ENCODE data around the gene VMO1.
A peak's percentile ranks its signal among the peaks of the same experiment; 100 is the strongest.
"Not testable (repeated sequence)": the region's sequence is repeated elsewhere in the genome, so short reads cannot be mapped to it uniquely, and the experiment has no call there.

VMO1 gene

GRCh38 chr17:4786106-4786511 is at the start of gene VMO1:
Gene VMO1 (minus strand): TSS chr17:4786364. CDS start chr17:4786352, 12 bp downstream.
- DNase-seq (ENCODE audit: low read depth): no peak

- DNase-seq (ENCODE audit: low read depth): no peak
These were observed 48.5 kb upstream of the VMO1 start for GRCh38 chr17:4834681-4835020.

- DNase-seq (ENCODE audit: low read depth): no peak
These were observed 47.9 kb upstream of the VMO1 start for GRCh38 chr17:4833941-4834680.

GRCh38 chr17:4833178-4833940 is 47.2 kb upstream of the VMO1 start, which contains the start of gene MINK1:
Gene MINK1 (plus strand): TSS chr17:4833340. CDS start chr17:4833584, 244 bp downstream.
- peak; percentile 85 for DNase-seq (ENCODE audit: low read depth)

GRCh38 chr17:4832829-4833177 is 46.6 kb upstream of the VMO1 start:
- DNase-seq (ENCODE audit: low read depth): not testable (repeated sequence)

- DNase-seq (ENCODE audit: low read depth): no peak
These were observed 41.2 kb upstream of the VMO1 start for GRCh38 chr17:4827399-4827798.

GRCh38 chr17:4823373-4824089 is 37.4 kb upstream of the VMO1 start:
- no peak for DNase-seq (ENCODE audit: low read depth)

GRCh38 chr17:4822835-4823234 is 36.7 kb upstream of the VMO1 start:
- no peak for DNase-seq (ENCODE audit: low read depth)

- no peak for DNase-seq (ENCODE audit: low read depth)
These were observed 32.1 kb upstream of the VMO1 start for GRCh38 chr17:4818276-4818675.

GRCh38 chr17:4816826-4817225 is 30.7 kb upstream of the VMO1 start:
- no peak for DNase-seq (ENCODE audit: low read depth)

- no peak for DNase-seq (ENCODE audit: low read depth)
These were observed 29.0 kb upstream of the VMO1 start for GRCh38 chr17:4815043-4815675.

- DNase-seq (ENCODE audit: low read depth): no peak
These were observed 26.5 kb upstream of the VMO1 start for GRCh38 chr17:4812690-4813089.

GRCh38 chr17:4811471-4811870 is 25.3 kb upstream of the VMO1 start:
- no peak for DNase-seq (ENCODE audit: low read depth)

GRCh38 chr17:4810696-4811290 is 24.6 kb upstream of the VMO1 start:
- DNase-seq (ENCODE audit: low read depth): no peak

GRCh38 chr17:4808378-4808767 is 22.2 kb upstream of the VMO1 start:
- DNase-seq (ENCODE audit: low read depth): no peak

GRCh38 chr17:4807605-4808377 is 21.6 kb upstream of the VMO1 start:
- no peak for DNase-seq (ENCODE audit: low read depth)

GRCh38 chr17:4806777-4807604 is 20.8 kb upstream of the VMO1 start, which contains the start of gene PLD2:
Gene PLD2 (plus strand): TSS chr17:4807152. CDS start chr17:4807773, 621 bp downstream.
- DNase-seq (ENCODE audit: low read depth): peak; percentile 80

- DNase-seq (ENCODE audit: low read depth): no peak
These were observed 20.3 kb upstream of the VMO1 start for GRCh38 chr17:4806456-4806776.

- DNase-seq (ENCODE audit: low read depth): no peak
These were observed 16.1 kb upstream of the VMO1 start, which contains the start of gene C17orf114 for GRCh38 chr17:4802228-4802627. Gene C17orf114 (minus strand): TSS chr17:4802328.

GRCh38 chr17:4800462-4801196 is 14.5 kb upstream of the VMO1 start:
- DNase-seq (ENCODE audit: low read depth): no peak

All from activated T-cell treated with anti-CD3 and anti-CD28 coated beads for 24 hours (primary cell).